ENCODE data around the gene PTPN13.

The PTPN13 gene

DNA sequence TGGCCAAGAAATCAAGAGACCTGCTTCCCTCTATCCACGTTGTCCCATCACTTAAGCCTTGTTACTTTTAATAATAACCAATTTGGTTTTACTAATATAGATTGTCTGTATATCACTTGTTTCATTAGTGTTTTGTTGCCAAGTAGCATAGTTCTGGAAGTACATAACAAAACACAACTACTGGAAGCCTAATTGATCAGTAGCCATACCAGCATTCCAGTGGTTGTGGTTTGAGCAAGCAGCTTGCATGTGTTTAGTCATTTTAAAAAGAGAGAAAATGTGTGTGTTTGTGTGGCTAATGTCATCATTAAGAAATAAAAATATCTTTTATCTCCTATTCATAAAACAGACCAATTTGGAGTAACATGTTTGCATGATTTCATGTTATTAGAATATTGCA, 70.8 kb downstream of the PTPN13 start:
- DNase-seq (ENCODE audit: low read depth) = peak; percentile 32
- no peak overlapping the region for H3K4me3 ChIP-seq (ENCODE audit: low read length)
- TF ChIP-seq, protein P1, sequence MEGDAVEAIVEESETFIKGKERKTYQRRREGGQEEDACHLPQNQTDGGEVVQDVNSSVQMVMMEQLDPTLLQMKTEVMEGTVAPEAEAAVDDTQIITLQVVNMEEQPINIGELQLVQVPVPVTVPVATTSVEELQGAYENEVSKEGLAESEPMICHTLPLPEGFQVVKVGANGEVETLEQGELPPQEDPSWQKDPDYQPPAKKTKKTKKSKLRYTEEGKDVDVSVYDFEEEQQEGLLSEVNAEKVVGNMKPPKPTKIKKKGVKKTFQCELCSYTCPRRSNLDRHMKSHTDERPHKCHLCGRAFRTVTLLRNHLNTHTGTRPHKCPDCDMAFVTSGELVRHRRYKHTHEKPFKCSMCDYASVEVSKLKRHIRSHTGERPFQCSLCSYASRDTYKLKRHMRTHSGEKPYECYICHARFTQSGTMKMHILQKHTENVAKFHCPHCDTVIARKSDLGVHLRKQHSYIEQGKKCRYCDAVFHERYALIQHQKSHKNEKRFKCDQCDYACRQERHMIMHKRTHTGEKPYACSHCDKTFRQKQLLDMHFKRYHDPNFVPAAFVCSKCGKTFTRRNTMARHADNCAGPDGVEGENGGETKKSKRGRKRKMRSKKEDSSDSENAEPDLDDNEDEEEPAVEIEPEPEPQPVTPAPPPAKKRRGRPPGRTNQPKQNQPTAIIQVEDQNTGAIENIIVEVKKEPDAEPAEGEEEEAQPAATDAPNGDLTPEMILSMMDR (IDR thresholded peaks at IDR 0.05; ENCODE audit: insufficient read depth, low read depth, low read length, missing control alignments) = no peak

DNA sequence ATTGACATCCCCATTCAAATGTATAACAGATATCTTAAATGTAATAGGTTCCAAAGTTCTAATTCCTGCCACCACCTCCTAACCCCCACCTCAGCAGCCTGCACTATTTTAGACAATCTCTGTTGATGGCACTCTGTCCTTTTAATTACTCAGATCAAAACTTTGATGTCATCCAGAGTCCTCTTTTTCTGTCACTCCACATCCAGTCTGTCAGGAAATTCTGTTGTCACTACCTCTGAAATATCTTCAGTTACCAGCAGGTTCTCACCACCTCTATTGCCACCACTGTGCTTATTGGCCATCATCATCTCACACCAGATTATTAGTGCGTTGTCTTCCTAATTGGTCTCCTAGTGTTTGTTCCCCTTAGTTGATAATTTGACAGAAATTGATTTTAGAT, 76.2 kb downstream of the PTPN13 start:
- no peak overlapping the region for H3K4me3 ChIP-seq (ENCODE audit: low read length)
- no peak for DNase-seq (ENCODE audit: low read depth)
- TF ChIP-seq, protein P1 (IDR thresholded peaks at IDR 0.05; ENCODE audit: insufficient read depth, low read depth, low read length, missing control alignments) = no peak

DNA sequence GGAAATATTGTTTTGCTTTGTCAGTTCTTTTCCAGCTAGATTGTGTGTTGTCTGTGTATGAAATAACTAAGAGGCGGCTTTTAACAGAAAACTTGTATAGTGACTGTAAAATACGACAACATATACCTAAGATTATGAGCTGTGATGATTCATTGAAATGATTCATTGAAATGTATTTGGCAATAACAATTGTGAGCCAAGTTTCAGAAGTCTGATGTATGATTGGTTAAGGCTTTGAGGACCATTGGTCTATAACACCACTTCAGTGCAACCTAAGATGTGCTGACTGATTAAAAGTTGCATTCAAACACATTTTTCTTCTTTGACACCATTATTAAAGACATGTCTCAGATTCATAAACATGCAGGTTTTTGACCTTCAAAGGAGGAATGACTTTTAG, 76.6 kb downstream of the PTPN13 start:
- peak; percentile 91 for DNase-seq (ENCODE audit: low read depth)
- TF ChIP-seq, protein P1 (IDR thresholded peaks at IDR 0.05; ENCODE audit: insufficient read depth, low read depth, low read length, missing control alignments) = no peak
- no peak overlapping the region for H3K4me3 ChIP-seq (ENCODE audit: low read length)

DNA sequence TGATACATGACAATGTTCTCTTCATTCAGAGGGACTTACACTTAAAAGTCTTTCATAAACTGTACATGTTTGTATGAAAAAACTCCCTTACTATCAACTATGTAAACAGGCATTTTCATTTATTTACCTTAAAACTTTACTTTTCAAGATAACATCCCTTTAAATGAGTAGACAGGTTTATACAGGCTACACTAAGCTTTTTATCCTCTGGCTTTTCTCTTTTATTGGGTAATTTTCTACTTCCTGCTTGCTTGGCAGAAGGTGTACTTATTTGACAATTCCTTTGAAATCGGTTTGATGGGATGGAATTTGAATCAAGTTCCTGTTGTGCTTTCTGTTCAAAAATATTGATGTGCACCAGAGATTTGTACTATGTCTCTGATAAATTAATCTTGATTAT, 81.4 kb downstream of the PTPN13 start:
- DNase-seq (ENCODE audit: low read depth) = no peak
- TF ChIP-seq, protein P1 (IDR thresholded peaks at IDR 0.05; ENCODE audit: insufficient read depth, low read depth, low read length, missing control alignments) = no peak
- no peak overlapping the region for H3K4me3 ChIP-seq (ENCODE audit: low read length)

DNA sequence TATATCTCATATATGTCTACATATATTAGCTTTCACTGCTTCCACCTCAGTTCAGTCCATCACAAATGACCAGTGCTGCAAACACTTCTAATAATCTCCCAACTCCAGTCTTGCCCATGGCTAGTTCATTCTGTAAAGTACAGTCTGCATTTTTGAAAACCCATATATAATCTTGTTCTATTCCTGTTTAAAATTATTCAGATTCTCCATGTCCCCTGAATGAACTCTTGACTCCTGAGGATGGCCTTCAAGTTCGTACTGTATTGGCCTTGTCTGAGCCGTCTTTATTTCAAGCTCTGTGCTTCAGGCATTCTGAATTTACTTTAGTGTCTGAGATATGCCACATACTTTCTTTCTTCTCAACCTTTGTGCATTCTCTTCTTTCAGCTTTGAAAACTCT, 84.7 kb downstream of the PTPN13 start:
- no peak overlapping the region for H3K4me3 ChIP-seq (ENCODE audit: low read length)
- TF ChIP-seq, protein P1 (IDR thresholded peaks at IDR 0.05; ENCODE audit: insufficient read depth, low read depth, low read length, missing control alignments) = no peak
- DNase-seq (ENCODE audit: low read depth) = no peak

DNA sequence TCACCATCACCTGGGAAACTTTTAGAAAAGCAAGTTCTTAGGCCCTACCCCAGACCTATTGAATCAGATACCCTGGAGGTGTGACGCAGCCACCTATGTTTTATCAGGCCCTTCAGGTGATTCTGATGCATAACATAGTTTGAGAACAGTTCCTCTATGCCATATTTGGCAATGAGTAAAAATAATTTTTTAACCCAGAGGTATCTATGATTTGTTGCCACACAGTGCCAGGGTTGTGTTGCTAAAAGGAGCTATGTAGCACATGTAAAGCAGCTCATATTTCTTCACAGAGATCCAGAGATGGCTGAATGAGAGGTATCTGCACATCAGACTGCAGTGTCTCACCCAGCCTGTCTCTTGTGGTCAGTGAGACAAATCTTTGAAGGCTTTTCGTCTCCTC, 85.3 kb downstream of the PTPN13 start:
- no peak for DNase-seq (ENCODE audit: low read depth)
- TF ChIP-seq, protein P1 (IDR thresholded peaks at IDR 0.05; ENCODE audit: insufficient read depth, low read depth, low read length, missing control alignments) = no peak
- no peak overlapping the region for H3K4me3 ChIP-seq (ENCODE audit: low read length)

DNA sequence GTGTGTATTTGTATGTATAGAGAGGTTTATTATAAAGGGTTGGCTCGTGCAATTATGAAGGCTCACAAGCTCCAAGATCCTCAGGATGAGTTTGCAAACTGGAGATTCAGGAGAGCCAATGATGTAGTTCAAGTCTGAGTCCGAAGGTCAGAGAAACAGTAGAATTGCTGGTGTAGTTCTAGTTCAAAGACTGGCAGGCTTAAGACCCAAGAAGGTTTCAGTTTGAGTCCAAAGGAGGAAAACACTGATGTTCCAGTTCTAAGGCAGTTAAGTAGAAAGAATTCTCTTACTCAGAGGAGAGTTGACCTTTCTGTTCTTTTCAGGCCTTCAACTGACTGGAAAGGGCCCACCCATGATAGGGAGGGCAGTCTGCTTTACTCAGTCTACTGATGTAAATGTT, 89.1 kb downstream of the PTPN13 start:
- H3K4me3 ChIP-seq (ENCODE audit: low read length) = no peak overlapping the region
- TF ChIP-seq, protein P1 (IDR thresholded peaks at IDR 0.05; ENCODE audit: insufficient read depth, low read depth, low read length, missing control alignments) = no peak
- DNase-seq (ENCODE audit: low read depth) = no peak
